Eye (tissue), 1 donor: Measurements from ENCODE around the gene RAP1GAP.

Source experiments
- DNase-seq: peaks from one replicate; pipeline ENCODE4 v3.0.0-alpha.2; 2015

RAP1GAP gene

GRCh38 chr1:21607549-21608529 is 61.3 kb downstream of the RAP1GAP start:
- DNase-seq: peak; percentile 91

GRCh38 chr1:21605964-21606705 is 63.0 kb downstream of the RAP1GAP start:
- no peak for DNase-seq

- DNase-seq: no peak
Observed at GRCh38 chr1:21605012-21605715, 64.0 kb downstream of the RAP1GAP start.

- DNase-seq: no peak
Observed at GRCh38 chr1:21604208-21604957, 64.8 kb downstream of the RAP1GAP start.

- no peak for DNase-seq
Observed at GRCh38 chr1:21603177-21604138, 65.7 kb downstream of the RAP1GAP start.

- DNase-seq: no peak
Observed at GRCh38 chr1:21601278-21602048, 67.7 kb downstream of the RAP1GAP start.

- no peak for DNase-seq
Observed at GRCh38 chr1:21599402-21599801, 69.8 kb downstream of the RAP1GAP start.

DNA sequence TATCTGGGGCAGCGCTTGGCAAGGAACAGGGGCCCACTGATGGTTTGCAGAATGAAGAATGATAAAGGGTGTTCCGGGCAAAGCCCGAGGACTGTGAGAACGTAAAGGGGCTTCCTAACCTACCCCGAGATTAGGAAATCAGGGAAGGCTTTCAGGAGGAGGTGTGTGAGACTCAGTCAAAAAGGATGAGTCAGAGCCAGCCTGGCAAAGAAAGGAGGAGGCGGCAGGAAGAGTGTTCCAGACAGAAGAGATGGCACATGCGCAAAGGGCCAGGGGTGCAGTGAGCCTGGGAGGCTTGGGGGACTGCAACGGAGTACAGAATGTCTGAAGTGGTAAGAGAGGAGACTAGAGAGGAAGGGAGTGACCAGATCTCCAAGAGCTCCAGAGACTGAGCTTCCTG is 70.3 kb downstream of the RAP1GAP start:
- no peak for DNase-seq

GRCh38 chr1:21598417-21598816 is 70.7 kb downstream of the RAP1GAP start:
- DNase-seq: no peak

DNA sequence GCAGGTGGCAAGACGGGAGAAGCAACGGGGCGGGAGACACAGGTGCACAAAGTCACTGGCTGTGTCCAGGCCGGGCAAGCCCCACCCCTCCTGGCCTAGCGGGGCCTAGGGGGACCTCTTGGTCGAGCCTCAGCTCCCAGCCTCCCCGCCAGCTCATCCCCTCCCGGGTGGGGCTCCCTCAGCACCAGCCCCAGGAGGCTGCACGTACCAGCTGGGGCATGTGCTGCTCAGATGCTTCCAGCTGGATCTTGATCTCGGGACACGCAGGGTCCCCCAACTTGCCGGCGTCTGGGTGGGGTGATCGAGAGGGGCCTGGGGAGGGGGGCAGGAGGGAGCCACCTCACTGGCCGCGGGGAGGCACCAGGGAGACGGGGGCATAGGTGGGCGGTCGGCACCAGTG is 71.4 kb downstream of the RAP1GAP start:
- no peak for DNase-seq

- no peak for DNase-seq
Observed at GRCh38 chr1:21596628-21597027, 72.5 kb downstream of the RAP1GAP start.

GRCh38 chr1:21596174-21596573 is 73.0 kb downstream of the RAP1GAP start:
- DNase-seq: no peak

DNA sequence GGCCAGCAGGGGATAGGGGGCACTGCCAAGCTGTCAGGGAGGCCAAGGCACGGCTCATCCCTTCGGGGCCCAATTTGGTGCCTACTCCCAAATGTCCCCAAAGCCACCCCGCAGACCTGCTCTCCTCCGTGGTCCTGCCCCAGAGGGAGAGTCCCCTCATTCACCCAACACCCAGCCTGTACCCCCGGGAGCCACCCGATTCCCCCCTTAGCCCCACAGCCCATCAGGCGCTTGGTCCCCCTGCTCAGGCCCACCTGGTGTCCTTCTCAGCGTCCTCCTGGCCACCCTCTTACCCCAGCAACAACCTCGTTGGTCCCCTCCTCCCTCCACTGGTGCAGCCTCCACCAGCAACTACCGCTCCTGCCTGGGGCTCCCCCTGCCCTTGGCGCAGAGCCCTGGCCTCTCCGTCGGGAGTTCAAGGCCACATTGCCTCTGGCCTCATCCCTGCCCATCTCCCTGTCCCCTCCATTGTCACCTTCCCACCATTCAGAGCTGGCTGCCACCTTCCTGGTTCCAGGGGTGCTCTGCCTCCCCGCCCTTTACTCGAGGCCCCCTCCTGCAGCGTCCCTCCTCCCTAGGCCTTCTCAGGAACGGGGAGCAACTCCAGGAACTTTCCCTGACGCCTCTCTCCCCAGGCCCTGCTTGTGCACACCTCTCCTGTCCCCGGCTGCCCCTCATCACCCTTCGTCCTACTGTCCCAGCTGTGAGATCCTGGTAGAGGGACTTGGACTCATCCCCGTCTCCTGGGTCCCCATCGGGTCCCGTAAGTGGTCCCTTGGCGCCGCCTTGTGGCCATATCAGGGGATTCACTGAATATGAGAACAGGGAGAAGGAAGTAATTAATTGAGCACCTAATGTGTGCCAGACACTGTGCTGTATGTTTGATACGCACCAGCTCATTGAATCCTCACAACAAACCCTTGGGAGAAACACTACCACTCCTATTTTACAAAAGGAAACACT is 73.9 kb downstream of the RAP1GAP start:
- DNase-seq: peak; percentile 70

DNA sequence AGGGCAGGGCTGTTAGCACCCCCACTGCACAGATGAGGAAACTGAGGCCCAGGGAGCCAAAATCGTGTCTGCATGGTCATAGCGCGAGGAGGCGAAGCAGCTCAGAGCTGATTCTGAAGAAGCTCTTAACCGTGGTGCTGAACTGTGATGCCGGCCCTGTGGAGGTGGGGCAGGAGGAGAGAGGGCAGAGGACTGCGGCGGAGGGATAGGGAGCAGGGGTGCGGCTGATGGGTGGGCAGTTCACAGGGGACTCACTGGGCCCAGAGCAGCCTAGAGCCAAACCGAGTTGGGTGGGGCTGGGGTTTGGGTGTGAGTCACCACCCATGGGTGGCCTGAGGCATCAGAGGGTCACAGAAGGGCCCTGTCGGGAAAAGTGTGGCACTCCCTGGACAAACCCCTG is 74.7 kb downstream of the RAP1GAP start:
- DNase-seq: no peak

- DNase-seq: no peak
Observed at GRCh38 chr1:21593231-21593630, 75.9 kb downstream of the RAP1GAP start.

DNA sequence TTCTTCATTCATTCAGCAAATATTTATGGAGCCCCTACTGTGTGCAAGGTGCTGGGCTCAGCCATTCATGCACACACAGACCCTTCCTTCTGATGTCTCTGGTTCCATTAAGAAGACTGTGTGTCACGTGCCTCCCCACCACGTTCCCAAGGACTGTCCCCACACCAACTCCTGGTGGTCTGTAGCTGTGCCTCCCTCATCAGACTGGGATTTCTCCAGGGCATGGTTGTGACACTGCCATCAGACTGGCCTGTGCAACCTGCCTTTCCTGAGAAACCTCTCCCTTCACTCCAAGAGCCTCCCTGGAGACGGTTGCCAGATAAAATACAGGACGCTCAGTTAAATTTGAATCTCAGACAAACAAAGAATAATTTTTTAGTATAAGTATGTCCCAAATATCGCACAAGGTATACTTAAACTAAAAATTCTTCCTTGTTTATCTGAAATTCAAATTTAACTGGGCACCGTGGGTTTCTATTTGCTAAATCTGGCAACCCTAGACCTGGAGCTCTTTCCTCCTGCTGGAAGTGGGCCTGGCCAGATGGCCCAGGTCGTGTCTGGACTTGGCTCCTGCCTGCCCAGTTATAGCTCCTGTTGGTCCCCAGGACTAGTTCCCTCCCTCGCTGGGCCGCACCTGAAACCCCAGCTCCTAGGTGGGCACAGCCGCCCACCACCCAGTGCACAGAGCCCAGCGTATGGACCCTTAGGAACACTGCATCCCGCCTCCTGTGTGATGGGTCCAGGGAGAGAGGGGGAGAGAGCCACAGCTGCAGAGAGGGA is 76.9 kb downstream of the RAP1GAP start:
- no peak for DNase-seq

DNA sequence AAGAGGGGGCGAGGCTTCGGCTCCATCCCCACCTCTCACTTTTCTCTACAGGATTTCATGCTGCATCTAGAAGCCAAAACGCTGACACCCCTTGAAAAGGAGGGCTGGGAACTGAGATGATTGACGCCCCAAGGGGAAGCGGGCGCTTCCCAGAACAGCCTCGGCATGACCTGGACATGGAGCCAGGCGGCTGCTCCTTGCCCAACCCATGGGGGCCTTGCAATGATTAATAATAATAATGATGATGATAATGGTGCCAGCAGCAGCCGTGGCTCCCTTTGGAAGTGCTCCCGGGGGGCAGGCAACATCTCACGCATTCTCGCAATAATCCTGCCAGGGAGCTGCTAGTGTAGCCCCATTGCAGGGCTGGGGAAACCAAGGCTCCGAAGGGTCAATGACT is 78.2 kb downstream of the RAP1GAP start:
- DNase-seq: peak; percentile 15

- peak; percentile 53 for DNase-seq
Observed at GRCh38 chr1:21590126-21590880, 78.9 kb downstream of the RAP1GAP start.
